GM12875 (cell line): ENCODE results near the gene ANTXR2.

ENCODE experiments used
- H3K4me3 ChIP-seq: one replicate; pipeline ENCODE4 v1.5.1; 2011; ENCODE audit warnings: low read depth, low read length, control low read depth
- TF ChIP-seq, protein P1 (sequence below): IDR thresholded peaks from 2 replicates; pipeline ENCODE4 v1.5.1; 2011; ENCODE audit warnings: low read depth, mild to moderate bottlenecking, control low read depth, inconsistent platforms, low read length, moderate library complexity, borderline replicate concordance; ENCODE audit not compliant: insufficient read depth

Gene ANTXR2

DNA sequence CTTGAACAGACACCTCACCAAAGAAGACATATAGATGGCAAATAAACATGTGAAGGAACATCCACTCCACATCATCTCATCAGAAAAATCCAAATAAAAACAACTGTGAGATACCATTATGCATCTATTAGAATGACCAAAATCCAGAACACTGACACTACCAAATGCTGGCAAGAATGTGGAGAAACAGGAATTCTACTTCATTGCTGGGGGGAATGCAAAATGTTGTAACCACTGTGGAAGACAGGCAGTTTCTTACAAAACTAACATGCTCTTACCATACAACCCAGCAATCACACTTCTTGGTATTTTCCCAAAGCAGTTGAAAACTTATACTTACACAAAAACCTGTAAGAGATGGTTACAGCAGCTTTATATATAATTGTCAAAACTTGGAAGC is 38.2 kb upstream of the ANTXR2 start:
- H3K4me3 ChIP-seq: no peak overlapping the region
- TF ChIP-seq, protein P1, sequence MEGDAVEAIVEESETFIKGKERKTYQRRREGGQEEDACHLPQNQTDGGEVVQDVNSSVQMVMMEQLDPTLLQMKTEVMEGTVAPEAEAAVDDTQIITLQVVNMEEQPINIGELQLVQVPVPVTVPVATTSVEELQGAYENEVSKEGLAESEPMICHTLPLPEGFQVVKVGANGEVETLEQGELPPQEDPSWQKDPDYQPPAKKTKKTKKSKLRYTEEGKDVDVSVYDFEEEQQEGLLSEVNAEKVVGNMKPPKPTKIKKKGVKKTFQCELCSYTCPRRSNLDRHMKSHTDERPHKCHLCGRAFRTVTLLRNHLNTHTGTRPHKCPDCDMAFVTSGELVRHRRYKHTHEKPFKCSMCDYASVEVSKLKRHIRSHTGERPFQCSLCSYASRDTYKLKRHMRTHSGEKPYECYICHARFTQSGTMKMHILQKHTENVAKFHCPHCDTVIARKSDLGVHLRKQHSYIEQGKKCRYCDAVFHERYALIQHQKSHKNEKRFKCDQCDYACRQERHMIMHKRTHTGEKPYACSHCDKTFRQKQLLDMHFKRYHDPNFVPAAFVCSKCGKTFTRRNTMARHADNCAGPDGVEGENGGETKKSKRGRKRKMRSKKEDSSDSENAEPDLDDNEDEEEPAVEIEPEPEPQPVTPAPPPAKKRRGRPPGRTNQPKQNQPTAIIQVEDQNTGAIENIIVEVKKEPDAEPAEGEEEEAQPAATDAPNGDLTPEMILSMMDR: no peak

DNA sequence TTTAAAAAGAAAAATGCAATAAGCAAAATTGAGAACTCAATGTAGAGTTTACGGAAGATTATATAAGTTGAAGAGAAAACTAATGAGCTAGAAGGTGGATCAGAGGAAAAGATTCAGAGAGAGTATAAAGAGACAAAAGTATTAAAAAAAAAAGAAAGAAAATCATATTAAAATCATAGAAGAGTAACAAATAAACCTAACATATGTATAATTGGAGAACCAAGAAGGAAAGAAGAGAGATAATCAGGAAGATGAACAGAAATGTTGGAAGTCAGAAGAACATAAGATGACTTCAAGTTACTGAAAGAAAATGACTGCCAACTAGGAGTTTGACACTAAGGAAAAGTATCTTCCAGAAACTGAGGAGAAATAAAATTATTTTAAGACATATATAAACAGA is 34.3 kb upstream of the ANTXR2 start:
- no peak overlapping the region for H3K4me3 ChIP-seq
- TF ChIP-seq, protein P1: no peak

DNA sequence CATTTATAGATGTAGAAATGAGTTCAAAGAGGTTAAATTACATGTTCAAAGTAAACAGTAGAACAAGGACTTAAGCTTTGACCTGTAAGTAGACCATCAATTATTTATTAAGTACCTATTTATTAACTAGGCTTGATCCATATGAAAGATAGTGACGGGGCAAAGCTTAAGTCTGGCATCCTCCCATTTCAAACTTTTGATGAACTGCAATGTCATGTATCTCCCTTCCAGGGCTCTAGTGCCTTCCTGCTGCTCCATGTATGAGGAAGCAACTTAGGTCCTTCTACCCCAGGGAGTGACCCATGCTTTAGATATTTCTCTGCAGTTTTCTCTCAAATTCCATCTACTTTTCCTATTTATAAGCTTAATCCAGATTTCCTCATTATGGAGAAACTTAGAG is 31.9 kb upstream of the ANTXR2 start:
- H3K4me3 ChIP-seq: no peak overlapping the region
- TF ChIP-seq, protein P1: no peak

DNA sequence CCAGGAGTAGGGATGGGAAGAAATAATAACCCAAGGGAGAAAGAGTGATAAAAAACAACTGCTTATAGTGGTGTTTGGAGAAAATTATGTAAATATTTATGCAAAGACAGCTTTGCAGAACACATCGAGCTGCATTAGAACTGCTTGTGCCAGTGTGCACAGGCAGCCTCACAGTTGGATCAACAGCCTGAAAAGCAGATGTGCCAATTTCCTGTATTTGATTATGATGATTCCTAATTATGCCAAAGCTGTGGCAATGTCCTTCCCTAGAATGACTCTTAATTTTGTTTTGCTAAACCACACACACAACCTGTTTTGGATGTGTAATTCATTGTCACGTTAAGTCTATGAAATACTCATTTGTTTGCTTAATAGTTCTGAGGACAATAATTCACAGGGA is 30.6 kb upstream of the ANTXR2 start:
- TF ChIP-seq, protein P1: no peak
- no peak overlapping the region for H3K4me3 ChIP-seq

DNA sequence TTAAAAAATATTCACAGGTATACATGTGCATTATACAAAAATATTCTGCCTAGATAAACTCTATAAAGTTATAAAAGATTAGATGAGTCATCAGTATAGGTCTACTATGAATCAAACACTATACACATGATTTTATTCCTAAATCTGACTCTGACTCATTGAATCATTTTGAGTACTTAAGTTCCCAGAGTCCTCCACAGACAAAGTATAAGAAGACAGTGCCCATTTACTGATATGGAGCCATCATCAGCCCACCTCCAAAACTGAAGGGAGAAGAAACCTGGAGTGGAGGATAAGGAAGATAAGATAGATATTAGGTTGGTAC is 28.7 kb upstream of the ANTXR2 start:
- H3K4me3 ChIP-seq: no peak overlapping the region
- TF ChIP-seq, protein P1: no peak

DNA sequence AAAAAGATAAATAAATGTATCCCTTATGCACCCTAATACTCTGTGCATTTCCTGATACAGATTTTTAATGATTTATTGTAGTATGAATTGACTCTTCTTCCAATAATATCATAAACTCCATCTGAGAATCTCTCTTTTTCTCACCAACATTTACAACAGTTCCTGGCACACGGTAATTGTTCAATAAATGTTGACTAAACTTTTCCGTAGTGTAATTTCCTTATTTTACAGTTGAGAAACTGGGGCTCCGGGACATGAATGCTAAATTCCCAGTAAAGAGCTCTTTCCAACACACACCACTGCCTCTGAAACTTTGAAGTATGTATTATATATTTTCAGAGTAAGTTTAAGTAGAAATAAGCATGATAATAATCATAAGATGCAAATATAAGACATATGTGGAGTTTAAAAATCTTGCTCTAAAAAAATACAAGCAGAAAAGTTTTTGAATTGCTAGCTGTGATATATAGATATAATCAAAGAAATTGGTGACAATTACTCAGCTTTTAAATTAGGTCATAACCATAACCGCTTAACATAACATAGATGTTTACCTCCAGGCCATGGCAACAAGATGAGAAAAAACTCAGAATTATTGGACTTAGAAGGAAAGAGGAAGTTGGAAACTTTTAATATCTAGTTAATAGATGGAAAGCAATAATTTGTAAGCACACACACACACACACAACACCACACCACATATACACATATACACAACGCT is 28.2 kb upstream of the ANTXR2 start:
- TF ChIP-seq, protein P1: no peak
- H3K4me3 ChIP-seq: no peak overlapping the region

DNA sequence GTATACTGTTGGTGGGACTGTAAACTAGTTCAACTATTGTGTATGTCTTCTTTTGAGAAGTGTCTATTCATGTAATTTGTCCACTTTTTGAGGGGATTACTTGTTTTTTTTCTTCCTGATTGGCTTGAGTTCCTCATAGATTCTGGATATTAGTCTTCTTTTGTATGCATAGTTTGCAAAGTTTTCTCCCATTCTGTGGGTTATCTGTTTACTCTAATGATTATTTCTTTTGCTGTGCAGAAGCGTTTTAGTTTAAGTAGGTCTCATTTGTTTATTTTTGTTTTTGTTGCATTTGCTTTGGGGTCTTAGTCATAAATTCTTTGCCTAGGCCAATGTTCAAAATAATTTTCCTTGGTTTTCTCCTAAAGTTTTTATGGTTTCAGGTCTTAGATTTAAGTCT is 26.6 kb upstream of the ANTXR2 start:
- TF ChIP-seq, protein P1: no peak

More for the DNA sequence above, 26.6 kb upstream of the ANTXR2 start:
- H3K4me3 ChIP-seq: no peak overlapping the region
